Activated naive CD4-positive, alpha-beta T cell treated with anti-CD3 and anti-CD28 coated beads, Interleukin-2, amount 50 U/mL, for 72 hours (primary cell): ENCODE measurements around the gene SRPK1. TPM values are rescaled to one million over a fixed set of nuclear protein-coding genes. Genes with fewer than 3 reads are reported as not detected.
A peak's percentile ranks its signal among the peaks of the same experiment; 100 is the strongest.

Source experiments
- ATAC-seq, 2 donors: fragments of 150-1000 bp; cut with Tn5 transposase; 2 replicates each; pipeline ENCODE4 v1.10.0; 2021; ENCODE audit warnings: mild to moderate bottlenecking in 2 of 2, moderate library complexity in 2 of 2
- DNase-seq, 2 donors: peaks; one replicate each; pipeline ENCODE4 v3.0.0; 2021 to 2022; ENCODE audit warnings: low spot score in 2 of 2
- H3K27ac Mint-ChIP-seq, 2 donors: one replicate each; pipeline ENCODE4 v1.8.0; 2022; ENCODE audit warnings: mild to moderate bottlenecking in 2 of 2, mixed read lengths in 2 of 2
- H3K36me3 Mint-ChIP-seq, 2 donors: one replicate each; pipeline ENCODE4 v1.8.0; 2022; ENCODE audit warnings: mixed read lengths in 2 of 2
- H3K9me3 Mint-ChIP-seq, 2 donors: one replicate each; pipeline ENCODE4 v1.8.0; 2022; ENCODE audit warnings: mixed read lengths in 2 of 2
- total RNA-seq, 2 donors: library from RNA; stranded (reverse); gene quantifications; one replicate each; pipeline ENCODE4 v1.2.3, GENCODE V29; 2022

Gene SRPK1
- total RNA-seq, 2 donors from 2014 or later: 102 to 138 TPM

DNA sequence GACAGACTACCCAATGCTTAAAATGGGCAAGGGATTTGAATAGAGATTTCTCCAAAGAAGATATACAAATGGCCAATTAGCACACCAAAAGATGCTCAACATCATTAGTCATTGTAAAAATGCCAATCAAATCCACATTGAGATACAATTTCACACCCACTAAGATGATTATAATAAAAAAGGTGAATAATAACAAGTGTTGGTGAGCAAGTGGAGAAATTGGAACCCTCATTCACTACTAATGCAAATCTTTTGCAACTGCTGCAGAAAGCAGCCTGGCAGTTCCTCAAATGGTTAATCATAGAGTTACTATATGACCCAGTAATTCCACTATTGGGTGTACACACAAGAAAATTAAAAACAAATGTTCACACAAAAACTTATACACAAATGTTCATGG is 103.4 kb downstream of the SRPK1 start:
- DNase-seq (no peak), ATAC-seq (no peak)
- H3K36me3 Mint-ChIP-seq: no peaks in the 10 kb centered on the region
- no peak overlapping the region for H3K27ac Mint-ChIP-seq
- H3K9me3 Mint-ChIP-seq: no peaks in the 10 kb centered on the region

DNA sequence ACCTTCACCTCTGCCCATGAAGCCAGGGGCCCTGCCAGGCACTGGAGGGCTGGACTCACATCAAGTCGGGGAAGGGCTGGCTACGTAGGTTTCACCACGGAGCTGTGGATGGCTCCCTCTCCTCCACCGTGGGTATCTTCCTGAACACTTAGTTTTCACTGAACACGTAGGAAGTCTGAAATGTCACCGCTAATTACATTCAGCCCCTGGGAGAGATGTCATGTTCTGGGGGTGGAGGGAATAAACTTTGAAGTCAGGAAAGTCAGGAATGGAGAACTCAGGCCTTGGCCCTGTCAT is 109.3 kb downstream of the SRPK1 start:
- ATAC-seq: no peak
- no peaks in the 10 kb centered on the region for H3K36me3 Mint-ChIP-seq
- DNase-seq: no peak
- peak overlapping the region in 1 of 2 donors; percentile 29 for H3K27ac Mint-ChIP-seq
- no peaks in the 10 kb centered on the region for H3K9me3 Mint-ChIP-seq

DNA sequence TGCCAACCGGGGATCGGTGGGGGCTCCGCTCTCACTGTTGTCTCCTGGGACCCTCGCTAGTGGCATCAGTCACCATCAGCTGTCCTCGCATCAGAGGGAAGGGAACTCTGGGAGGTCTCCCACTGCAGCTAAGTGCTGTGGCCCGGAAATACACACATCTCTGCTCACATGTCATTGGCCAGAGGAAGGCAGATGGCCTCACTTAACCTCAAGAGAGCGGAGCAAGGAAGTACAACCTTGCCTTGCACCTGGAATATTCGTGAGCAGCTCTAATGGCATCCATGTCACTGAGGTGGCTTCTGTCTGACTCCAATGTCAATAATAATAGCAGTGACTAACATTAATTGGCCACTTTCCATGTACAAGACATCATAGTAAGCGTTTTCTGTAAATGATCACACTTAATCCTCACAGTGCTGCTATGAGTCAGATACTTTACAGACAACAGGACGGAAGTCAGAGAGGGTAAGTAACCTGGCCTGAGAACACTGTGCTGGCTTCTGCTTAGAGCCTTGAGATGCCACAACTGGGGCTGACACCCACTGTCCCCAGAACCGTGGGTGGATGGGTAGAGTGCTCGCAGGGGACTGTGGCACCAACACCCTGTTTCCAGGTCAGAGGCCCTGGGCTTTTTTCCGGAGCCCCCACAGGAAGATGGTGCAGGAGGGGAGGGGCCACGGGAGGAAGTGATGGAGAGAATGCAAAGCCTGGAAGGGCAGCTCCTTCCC is 109.8 kb downstream of the SRPK1 start:
- DNase-seq (no peak), ATAC-seq (peak in 1 of 2 donors; percentile 41)
- Mint-ChIP-seq H3K9me3 (no peaks in the 10 kb centered on the region), H3K36me3 (no peaks in the 10 kb centered on the region), H3K27ac (peak overlapping the region in 1 of 2 donors; percentile 90)

GRCh38 chr6:35809809-35810208 is 111.1 kb downstream of the SRPK1 start:
- DNase-seq: no peak
- H3K27ac Mint-ChIP-seq: no peak overlapping the region
- H3K9me3 Mint-ChIP-seq: no peaks in the 10 kb centered on the region
- ATAC-seq: no peak
- H3K36me3 Mint-ChIP-seq: no peaks in the 10 kb centered on the region

GRCh38 chr6:35808688-35809087 is 112.2 kb downstream of the SRPK1 start:
- Mint-ChIP-seq H3K27ac (no peak overlapping the region), H3K36me3 (no peaks in the 10 kb centered on the region), H3K9me3 (no peaks in the 10 kb centered on the region)
- DNase-seq (no peak), ATAC-seq (no peak)

DNA sequence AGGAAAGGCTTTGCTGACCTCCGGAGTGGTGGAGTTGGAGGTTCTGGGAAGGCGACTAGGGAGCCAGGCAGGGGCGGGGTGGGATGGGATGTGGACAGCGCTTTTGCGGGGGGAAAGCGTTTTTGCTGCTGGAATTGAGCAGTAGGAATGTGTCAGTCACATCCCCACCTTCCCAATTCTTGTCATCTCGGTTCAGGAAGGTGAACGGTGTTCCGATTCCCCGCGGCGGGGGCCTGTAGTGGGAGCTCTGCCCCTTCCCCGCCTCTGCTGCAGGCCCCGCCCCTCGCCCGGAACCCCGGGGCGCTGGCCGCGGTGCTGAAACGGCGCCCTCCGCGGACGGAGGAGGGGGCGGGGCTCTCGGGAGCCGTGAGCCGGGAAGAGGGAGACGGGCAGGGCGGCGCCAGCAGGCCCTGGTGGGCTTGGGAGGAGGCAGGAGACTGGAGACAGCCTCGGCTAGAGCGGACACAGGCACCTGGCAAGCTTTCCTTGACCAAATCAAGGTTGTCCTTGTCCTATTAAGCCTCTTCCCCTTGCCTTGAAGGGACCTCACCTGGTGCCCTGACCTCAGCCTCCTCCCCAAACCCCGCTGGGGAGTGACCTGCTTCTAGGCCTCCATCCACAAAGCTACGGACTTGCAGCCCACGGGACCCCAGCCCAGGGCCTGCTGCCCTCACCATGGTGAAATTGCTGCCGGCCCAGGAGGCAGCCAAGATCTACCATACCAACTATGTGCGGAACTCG is 115.7 kb downstream of the SRPK1 start, which contains the start of gene LHFPL5:
Gene LHFPL5 (plus strand): TSS at position 357 of the 741 bp plus-strand sequence. CDS start 319 bp downstream, at position 676.
- H3K9me3 Mint-ChIP-seq: no peaks in the 10 kb centered on the region
- H3K36me3 Mint-ChIP-seq: no peaks in the 10 kb centered on the region
- no peak within 1 kb of the TSS for H3K27ac Mint-ChIP-seq
- DNase-seq (peak in 1 of 2 donors; percentile 83), ATAC-seq (peak; percentile 39 to 94)

- Mint-ChIP-seq H3K9me3 (no peaks in the 10 kb centered on the region), H3K27ac (no peak overlapping the region), H3K36me3 (no peaks in the 10 kb centered on the region)
- DNase-seq: no peak
- ATAC-seq: no peak
Measured at GRCh38 chr6:35801148-35801547, 119.8 kb downstream of the SRPK1 start.

- ATAC-seq (no peak), DNase-seq (no peak)
- H3K36me3 Mint-ChIP-seq: no peaks in the 10 kb centered on the region
- H3K27ac Mint-ChIP-seq: no peak overlapping the region
- no peaks in the 10 kb centered on the region for H3K9me3 Mint-ChIP-seq
Measured at GRCh38 chr6:35798706-35799105, 122.2 kb downstream of the SRPK1 start.

- no peaks in the 10 kb centered on the region for H3K9me3 Mint-ChIP-seq
Measured at GRCh38 chr6:35797837-35798526, 122.9 kb downstream of the SRPK1 start.

GRCh38 chr6:35796236-35796635 is 124.7 kb downstream of the SRPK1 start:
- H3K36me3 Mint-ChIP-seq: no peaks in the 10 kb centered on the region
- ATAC-seq (no peak), DNase-seq (no peak)
- no peaks in the 10 kb centered on the region for H3K9me3 Mint-ChIP-seq
- H3K27ac Mint-ChIP-seq: no peak overlapping the region

More at GRCh38 chr6:35797837-35798526, 122.9 kb downstream of the SRPK1 start:
- Mint-ChIP-seq H3K27ac (no peak overlapping the region), H3K36me3 (no peaks in the 10 kb centered on the region)
- DNase-seq (no peak), ATAC-seq (no peak)

GRCh38 chr6:35795453-35796071 is 125.3 kb downstream of the SRPK1 start:
- Mint-ChIP-seq H3K27ac (peak overlapping the region in 1 of 2 donors; percentile 14), H3K9me3 (no peaks in the 10 kb centered on the region), H3K36me3 (no peaks in the 10 kb centered on the region)
- ATAC-seq (no peak), DNase-seq (no peak)

GRCh38 chr6:35794536-35795452 is 126.1 kb downstream of the SRPK1 start:
- ATAC-seq (no peak), DNase-seq (no peak)
- H3K27ac Mint-ChIP-seq: no peak overlapping the region
- no peaks in the 10 kb centered on the region for H3K9me3 Mint-ChIP-seq
- no peaks in the 10 kb centered on the region for H3K36me3 Mint-ChIP-seq

DNA sequence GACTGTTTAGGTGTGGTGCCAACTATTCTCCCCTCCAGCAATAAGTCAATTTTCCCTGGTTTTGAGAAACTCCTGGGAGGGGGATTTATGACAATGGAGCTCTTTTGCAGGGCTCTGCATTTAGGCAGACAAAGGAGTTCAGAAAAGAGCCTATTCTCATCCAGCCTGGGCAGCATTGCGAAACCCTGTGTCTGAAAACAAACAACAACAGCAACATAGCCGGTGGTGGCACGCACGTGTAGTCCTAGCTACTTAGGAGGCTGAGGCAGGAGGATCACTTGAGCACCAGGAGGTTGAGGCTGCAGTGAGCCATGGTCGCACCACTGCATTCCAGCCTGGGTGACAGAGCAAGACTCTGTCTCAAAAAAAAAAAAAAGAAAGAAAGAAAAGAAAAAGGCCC is 130.2 kb downstream of the SRPK1 start:
- DNase-seq: no peak
- Mint-ChIP-seq H3K9me3 (no peaks in the 10 kb centered on the region), H3K27ac (no peak overlapping the region), H3K36me3 (no peaks in the 10 kb centered on the region)
- no peak for ATAC-seq

DNA sequence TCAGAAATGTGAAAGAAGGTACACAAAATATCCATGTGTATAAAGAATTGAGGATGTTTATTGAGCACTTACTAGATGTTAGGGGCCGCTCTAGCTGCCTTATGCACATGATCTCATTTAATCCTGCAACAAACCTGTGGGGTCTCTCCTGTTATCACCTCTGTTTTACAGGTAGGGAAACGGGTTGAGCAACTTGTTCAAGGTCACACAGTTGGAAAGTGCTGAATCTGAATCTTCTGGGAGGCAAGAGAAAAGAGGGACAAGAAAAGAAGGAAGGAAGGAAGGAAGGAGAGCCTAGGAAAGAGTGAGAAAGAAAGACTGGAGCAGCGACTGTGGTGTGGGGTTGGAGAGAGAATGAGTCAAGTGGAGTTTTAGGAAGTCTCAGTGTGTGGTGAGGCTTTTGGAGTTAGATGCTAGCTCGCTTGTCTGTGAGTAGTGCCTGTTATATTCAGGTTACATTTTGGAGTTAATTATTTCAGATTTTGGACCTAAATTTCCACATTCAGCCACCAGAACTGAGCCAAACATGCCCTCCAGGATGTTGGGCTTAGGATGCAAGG is 132.4 kb downstream of the SRPK1 start:
- DNase-seq (no peak), ATAC-seq (no peak)
- Mint-ChIP-seq H3K36me3 (no peaks in the 10 kb centered on the region), H3K27ac (no peak overlapping the region), H3K9me3 (no peaks in the 10 kb centered on the region)

DNA sequence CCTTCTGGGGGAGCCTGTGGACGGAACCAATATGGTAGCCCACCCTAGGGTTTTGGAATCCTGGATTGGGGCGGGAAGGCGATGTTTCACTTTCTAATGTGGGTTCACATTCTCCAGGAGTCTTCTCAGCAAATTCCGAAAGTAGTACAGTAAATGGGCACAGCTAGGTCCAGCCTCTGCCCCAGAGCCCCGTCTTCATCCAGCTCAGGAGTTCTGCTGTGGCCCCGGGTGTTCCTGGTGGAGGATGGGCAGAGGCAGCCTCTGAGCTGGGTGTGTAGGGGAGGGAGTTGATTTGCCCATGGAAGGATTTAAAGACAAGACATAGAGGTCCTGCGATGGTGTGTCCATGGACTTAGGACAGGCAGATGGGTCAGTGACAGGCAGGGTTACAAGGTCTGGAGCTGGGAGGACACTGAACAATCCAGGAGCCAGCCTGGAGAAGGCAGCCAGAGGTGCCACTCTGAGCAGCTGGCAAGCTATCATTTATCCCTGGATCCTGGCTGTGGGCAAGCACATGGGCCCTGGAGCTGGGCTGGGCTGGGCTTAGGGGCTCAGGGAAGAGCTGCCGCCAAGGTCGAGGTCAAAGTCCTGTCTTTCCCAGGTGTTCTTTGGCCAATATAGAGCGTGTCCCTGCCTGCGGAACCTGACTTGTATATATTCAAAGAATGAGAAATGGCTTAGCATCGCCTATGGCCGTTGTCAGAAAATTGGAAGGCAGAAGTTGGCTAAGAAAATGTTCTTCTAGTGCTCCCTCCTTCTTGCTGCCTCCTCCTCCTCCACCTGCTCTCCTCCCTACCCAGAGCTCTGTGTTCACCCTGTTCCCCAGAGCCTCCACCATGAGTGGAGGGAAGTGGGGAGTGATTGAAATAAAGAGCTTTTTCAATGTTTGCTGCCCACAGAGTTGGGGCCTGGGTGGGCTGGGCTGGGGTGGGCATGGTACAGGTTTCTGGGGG is 133.4 kb downstream of the SRPK1 start:
- no peak for DNase-seq
- H3K36me3 Mint-ChIP-seq: no peaks in the 10 kb centered on the region
- no peak for ATAC-seq
- H3K27ac Mint-ChIP-seq: no peak overlapping the region
- no peaks in the 10 kb centered on the region for H3K9me3 Mint-ChIP-seq
